Measurements from ENCODE around the gene TMEM271. TPM values are rescaled to one million over a fixed set of nuclear protein-coding genes. Genes with fewer than 3 reads are reported as not detected.
A peak's percentile ranks its signal among the peaks of the same experiment; 100 is the strongest.

Gene TMEM271
- total RNA-seq = not detected in 2 replicates

- no peak for TF ChIP-seq CTCF (IDR thresholded peaks at IDR 0.05)
- POLR2A ChIA-PET = no interaction called here
- ATAC-seq (ENCODE audit: low read depth) (no peak), DNase-seq (no peak)
- intact Hi-C loops (cut with micrococcal nuclease) = no loop called here
- CTCF ChIA-PET = no interaction called here
- Mint-ChIP-seq H3K9me3 (peaks cover 2% of the 10 kb centered on the region), H3K4me3 (peak within 1 kb of the TSS; percentile 24), H3K27me3 (peaks cover 60% of the 10 kb centered on the region), H3K36me3 (ENCODE audit: low read depth) (no peaks in the 10 kb centered on the region), H3K4me1 (peaks cover 14% of the 10 kb centered on the region), H3K27ac (no peak within 1 kb of the TSS)
Observed at GRCh38 chr4:576245-576821, at the start of gene TMEM271. Gene TMEM271 (minus strand): TSS chr4:576295. CDS start chr4:576062, 233 bp downstream.

GRCh38 chr4:625631-626161 is 49.6 kb upstream of the TMEM271 start:
- Mint-ChIP-seq H3K27ac (no peak overlapping the region), H3K36me3 (ENCODE audit: low read depth) (no peaks in the 10 kb centered on the region), H3K4me3 (no peak overlapping the region), H3K9me3 (no peaks in the 10 kb centered on the region), H3K27me3 (peaks cover 4% of the 10 kb centered on the region), H3K4me1 (no peaks in the 10 kb centered on the region)
- TF ChIP-seq CTCF (IDR thresholded peaks at IDR 0.05) = no peak
- CTCF ChIA-PET = no interaction called here
- POLR2A ChIA-PET = no interaction called here
- no peak for DNase-seq
- no peak for ATAC-seq (ENCODE audit: low read depth)
- intact Hi-C loops (cut with micrococcal nuclease) = no loop called here

- Mint-ChIP-seq H3K27ac (no peak within 1 kb of the TSS), H3K36me3 (ENCODE audit: low read depth) (no peaks in the 10 kb centered on the region), H3K27me3 (peaks cover 7% of the 10 kb centered on the region), H3K9me3 (no peaks in the 10 kb centered on the region), H3K4me1 (no peaks in the 10 kb centered on the region), H3K4me3 (no peak within 1 kb of the TSS)
- no peak for ATAC-seq (ENCODE audit: low read depth)
- DNase-seq = no peak
- ChIA-PET POLR2A (no interaction called here), CTCF (no interaction called here)
- no peak for TF ChIP-seq CTCF (IDR thresholded peaks at IDR 0.05)
- intact Hi-C loops (cut with micrococcal nuclease) = no loop called here
Observed at GRCh38 chr4:624705-625590, 48.9 kb upstream of the TMEM271 start, which contains the start of gene PDE6B. Gene PDE6B (plus strand): TSS chr4:625573. CDS start chr4:625627, 54 bp downstream.

- Mint-ChIP-seq H3K36me3 (ENCODE audit: low read depth) (no peaks in the 10 kb centered on the region), H3K27me3 (peaks cover 7% of the 10 kb centered on the region), H3K4me1 (no peaks in the 10 kb centered on the region), H3K9me3 (no peaks in the 10 kb centered on the region), H3K4me3 (no peak overlapping the region), H3K27ac (no peak overlapping the region)
- POLR2A ChIA-PET = no interaction called here
- DNase-seq = no peak
- CTCF ChIA-PET = no interaction called here
- ATAC-seq (ENCODE audit: low read depth) = no peak
- no peak for TF ChIP-seq CTCF (IDR thresholded peaks at IDR 0.05)
- intact Hi-C loops (cut with micrococcal nuclease) = no loop called here
Observed at GRCh38 chr4:623914-624566, 47.9 kb upstream of the TMEM271 start.

Measured in activated B cell treated with CpG ODN at 0.5 μM for 24 hours (primary cell).